NCI-H2107 (cell line): Measurements from ENCODE around the gene CERS6.
A peak's percentile ranks its signal among the peaks of the same experiment; 100 is the strongest.

Experiments used
- DNase-seq: peaks from one replicate; lab custom pipeline; 2025; lab: John Stamatoyannopoulos, UW

CERS6 gene

GRCh38 chr2:168530982-168531622 is 75.0 kb downstream of the CERS6 start:
- DNase-seq: no peak

GRCh38 chr2:168534926-168535325 is 78.9 kb downstream of the CERS6 start:
- no peak for DNase-seq

- DNase-seq: no peak
Observed at GRCh38 chr2:168536925-168537466, 80.9 kb downstream of the CERS6 start.

DNA sequence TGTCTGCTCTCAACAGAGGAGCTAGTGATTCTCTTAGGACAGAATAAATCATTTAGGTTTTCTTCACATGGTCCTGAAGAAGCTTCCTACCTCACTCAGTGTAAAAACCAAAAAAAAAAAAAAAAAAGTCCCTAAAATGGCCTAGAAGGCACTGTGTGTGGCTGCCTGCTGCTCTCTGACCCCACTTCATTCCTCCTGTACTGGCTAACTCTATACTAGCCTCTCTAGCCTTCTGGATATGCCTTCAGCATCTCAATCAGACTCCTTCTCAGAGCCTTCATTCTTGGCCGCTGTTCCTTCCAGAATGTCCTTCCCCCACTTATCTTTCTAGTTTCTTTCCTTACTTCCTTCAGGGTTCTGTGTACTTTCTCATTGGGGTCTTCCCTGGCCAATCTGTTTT is 82.1 kb downstream of the CERS6 start:
- DNase-seq: no peak

- DNase-seq: no peak
Observed at GRCh38 chr2:168538534-168538933, 82.5 kb downstream of the CERS6 start.

DNA sequence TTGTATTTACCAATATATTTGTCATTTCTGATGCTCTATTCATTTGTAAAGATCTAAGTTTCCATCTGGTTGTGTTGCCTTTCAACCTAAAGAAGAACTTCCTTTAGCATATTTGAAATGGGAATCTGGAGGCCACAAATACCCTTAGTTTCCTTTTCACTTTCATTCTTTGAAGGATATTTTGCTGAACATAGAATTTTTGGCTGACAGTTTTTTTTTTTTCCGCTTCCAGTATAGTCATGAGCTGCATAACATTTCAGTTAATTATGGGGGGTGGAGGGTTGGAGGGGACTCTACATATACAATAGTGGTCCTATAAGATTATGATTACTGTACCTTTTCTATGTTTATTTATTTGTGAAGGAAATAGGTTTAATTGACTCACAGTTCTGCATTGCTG is 83.9 kb downstream of the CERS6 start:
- DNase-seq: no peak

DNA sequence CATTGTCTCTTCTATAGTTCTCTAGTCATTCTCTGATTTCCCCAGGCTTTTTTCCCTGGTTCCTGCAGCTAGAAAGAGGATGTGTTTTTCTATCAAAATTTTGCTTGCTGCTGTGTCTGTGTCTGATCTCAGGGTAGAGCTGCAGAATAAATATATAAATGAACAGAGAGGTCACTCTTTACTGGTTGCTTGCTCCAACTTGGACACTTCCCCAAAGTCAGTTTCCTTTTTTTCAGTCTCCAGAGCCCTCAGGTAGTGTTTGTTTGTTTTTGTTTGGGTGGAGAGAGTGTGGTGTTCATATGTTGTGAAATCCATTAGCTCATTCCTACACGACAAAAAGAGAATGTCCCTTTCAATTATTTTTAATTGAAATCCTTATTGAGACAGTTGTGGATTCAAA is 85.8 kb downstream of the CERS6 start:
- no peak for DNase-seq

GRCh38 chr2:168543037-168543436 is 87.0 kb downstream of the CERS6 start:
- DNase-seq: no peak

DNA sequence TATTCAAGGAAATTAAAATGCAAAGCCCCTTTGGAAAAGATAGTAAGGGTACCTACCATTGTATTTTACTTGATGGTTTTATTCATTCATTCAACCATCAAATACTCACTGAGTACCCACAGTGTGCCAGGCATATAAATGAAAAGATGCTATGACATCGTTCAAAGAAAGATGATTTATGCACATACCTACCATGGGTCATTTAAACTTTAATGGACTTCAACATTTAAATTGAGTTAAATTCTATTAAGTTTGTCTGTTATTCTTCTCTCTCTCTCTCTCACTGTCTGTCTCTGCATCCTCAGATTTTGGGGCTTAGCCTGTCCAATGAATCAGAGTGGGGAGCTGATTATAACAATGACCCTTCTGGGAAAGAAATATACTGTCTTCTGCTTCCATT is 87.9 kb downstream of the CERS6 start:
- no peak for DNase-seq

DNA sequence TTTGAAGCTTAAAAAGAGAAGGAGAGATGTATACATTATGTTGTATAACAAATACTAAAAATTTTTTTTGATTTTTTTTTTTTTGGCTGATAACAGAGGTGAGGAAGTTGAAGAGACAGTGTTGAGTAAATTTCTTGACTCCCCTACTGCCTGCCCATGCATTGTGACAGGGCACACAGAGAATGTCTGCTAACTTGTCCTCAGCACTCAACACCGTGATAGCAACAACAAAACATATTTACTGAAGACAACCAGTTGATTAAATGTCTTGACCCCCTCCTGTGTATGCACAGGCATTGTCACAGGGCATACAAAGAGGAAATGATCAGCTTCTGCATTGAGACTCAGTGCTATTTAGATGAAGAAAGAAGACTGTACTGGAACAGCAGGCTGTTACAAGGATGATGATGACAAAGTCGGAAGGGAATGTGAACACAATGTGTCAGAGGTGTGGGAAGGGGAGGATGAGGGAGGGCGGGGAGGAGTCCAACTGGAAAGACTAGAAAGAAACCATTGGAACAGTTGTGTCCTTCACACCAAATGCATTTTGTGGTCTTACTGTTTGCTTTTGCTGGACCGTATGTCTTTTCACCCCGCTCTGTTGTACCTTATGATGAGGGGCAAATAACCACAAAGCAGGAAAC is 89.5 kb downstream of the CERS6 start:
- DNase-seq: no peak

DNA sequence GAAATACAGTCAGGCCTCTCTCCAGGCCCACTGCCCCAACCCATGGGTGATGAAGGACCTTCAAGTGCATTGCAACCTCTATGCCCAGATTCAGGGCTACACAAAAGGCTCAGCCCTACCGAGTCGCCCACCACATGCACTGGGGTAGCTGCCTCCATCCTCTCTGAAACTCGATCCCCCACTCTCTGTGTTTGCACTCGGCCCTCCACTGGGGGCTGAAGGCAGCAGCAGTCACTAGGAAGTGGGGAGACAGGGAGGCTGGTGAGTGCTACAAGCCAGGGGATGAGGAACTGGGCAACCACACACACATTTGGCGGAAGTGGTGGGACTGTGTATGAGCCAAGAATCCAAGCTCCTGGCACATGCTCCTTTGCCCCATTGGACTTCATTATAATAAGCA is 94.6 kb downstream of the CERS6 start:
- DNase-seq: peak; percentile 7

DNA sequence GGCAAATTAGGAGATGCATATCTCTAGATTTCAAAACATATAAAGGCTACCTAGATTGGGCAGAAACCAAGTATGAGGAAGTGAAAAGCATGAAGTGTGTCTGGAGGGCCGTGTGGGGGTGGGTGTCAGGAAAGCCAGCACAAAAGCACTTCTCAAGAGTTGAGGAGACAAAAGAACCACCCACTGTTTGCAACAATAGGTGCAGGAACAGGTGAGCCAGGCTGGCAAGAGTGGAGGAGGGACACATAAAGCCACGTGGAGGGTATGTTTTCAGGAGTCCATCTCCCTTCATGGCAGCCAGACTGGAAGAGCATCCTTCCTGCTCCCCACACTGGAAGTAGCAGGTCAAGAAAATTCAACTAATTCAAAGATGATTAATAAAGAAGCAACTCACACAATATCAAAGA is 96.4 kb downstream of the CERS6 start:
- peak; percentile 72 for DNase-seq

- no peak for DNase-seq
Observed at GRCh38 chr2:168555283-168555682, 99.2 kb downstream of the CERS6 start.

GRCh38 chr2:168559187-168559586 is 103.1 kb downstream of the CERS6 start:
- no peak for DNase-seq

DNA sequence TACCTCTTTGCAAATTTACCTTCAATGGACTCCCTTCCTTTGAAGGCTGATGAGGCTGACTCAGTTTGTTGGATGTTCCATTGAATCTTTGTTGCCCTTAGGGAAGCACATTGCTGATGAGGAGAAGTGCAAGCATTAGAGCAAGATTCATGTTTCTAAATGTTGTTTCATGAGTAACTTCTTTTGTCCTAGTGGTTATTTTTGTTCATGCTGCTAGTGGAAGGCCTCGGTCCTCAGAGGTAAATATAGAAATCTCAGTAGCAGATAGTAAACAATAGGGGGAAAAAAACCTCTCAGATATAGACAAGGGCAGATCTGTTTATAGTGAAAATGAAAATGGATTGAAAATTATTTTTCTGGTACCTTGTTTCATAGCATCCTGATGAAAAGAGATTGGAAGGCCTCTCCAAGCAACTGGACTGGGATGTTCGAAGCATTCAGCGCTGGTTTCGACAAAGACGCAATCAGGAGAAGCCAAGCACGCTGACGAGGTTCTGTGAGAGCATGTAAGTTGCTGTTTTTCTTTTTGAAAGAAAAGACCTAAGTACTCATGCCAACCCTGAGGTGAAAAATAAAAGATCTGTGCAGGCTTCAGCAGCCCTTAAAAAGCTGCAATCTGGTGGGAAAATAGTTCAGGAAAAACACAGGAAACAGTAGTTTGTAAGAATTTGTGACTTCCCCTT is 104.9 kb downstream of the CERS6 start:
- DNase-seq: no peak

DNA sequence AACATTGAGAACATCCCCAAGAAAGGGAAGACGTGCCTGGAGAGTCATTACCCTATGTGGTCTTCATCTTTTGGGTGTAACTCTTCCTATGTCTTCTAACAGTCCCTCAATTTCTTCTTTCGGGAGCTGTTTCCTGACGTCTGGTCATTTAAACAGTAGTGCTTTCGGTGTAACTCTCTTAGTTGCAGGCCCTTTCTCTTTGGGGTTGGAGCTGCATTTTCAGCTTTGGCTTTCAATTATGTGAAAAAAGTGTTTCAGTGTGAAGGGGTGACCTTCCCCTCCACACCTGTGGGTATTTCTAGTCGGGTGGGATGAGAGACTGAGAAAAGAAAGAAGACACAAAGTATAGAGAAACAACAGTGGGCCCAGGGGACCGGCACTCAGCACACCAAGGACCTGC is 105.9 kb downstream of the CERS6 start:
- no peak for DNase-seq

- DNase-seq: no peak
Observed at GRCh38 chr2:168562971-168563370, 106.9 kb downstream of the CERS6 start.

DNA sequence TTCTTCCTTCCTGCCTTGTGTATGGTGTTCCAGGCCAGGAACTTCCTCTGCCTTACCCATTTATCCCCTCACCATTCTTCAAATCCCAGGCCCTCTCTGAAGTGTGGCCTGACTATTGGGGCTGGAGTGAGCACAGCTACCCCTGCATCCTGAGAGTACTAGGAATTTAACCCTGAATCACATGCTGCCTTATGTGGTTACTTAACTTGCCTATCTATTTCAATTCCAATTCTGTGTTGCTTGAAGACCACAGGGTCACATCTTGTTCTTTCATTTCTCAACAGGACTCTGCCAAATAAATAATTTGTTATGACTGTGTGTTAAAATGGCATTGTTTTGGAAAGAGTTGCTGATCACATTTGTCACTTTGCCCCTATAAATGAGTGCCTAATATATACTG is 108.6 kb downstream of the CERS6 start:
- no peak for DNase-seq

- DNase-seq: no peak
Observed at GRCh38 chr2:168565112-168565511, 109.0 kb downstream of the CERS6 start.

DNA sequence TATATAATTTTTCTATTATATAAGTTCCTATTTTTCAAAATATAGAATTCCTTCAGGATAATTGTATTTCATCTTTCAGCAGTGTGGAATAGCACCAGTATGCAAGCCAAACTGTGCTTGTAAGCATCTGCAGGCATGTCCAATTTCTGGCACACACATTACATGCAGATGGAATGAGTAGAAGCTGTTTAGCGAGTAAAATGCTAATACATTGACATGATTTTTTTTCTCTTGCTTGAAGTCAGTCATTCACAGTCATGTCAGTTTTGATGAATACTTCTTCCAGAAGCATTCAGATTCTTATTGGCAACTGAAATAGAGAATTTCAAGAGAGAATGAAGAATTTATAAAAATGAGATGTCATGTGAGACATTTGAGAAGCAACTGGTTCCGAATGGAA is 109.4 kb downstream of the CERS6 start:
- DNase-seq: no peak

DNA sequence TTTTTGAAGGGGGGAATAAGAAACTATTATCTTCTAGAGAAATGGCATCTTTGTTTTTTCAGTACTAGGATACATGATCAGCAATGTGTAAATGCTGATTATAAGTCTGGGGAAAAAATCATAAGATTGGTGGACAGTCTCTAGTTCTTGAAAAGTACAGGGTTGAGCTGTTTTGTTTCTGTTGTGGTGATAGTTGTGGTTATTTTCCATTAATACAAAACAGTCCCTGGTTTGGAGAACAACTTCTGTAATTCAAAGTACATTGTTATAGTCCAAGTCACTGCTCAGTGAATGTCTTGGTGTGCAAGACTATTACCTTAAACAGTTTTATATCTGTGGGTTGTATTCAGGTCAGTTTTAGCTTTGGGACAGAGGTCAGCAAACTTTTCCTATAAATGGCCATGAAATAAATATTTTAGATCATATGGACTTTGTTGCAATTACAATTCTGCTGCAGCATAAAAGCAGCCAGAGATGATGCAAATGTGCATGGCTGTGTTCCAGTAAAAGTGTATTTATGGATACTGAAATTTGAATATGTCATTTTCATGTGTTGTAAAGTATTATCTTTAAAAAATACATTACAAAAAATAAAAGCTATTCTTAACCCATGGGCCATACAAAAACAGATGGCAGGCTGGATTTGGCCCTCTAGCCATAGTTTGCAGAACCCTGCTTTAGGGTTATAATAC is 111.0 kb downstream of the CERS6 start:
- no peak for DNase-seq

- no peak for DNase-seq
Observed at GRCh38 chr2:168567836-168568235, 111.8 kb downstream of the CERS6 start.
